Stomach smooth muscle (tissue), 2 donors: ENCODE measurements around the gene PAFAH2.

ENCODE experiments used
- H3K27ac ChIP-seq: one replicate; pipeline ENCODE4 v1.7.0; 2013; ENCODE audit warnings: mild to moderate bottlenecking, low read length, inconsistent platforms
- H3K27me3 ChIP-seq, 2 donors: one replicate each; pipeline ENCODE4 v1.7.0; 2013; ENCODE audit warnings: low read length in 2 of 2; ENCODE audit not compliant: insufficient read depth in 2 of 2, control insufficient read depth in 1 of 2
- H3K36me3 ChIP-seq, 2 donors: one replicate each; pipeline ENCODE4 v1.7.0; 2013; ENCODE audit warnings: low read length in 2 of 2; ENCODE audit not compliant: control insufficient read depth in 2 of 2, insufficient read depth in 2 of 2
- H3K4me1 ChIP-seq: one replicate; pipeline ENCODE4 v1.7.0; 2013; ENCODE audit warnings: low read length; ENCODE audit not compliant: control insufficient read depth, insufficient read depth
- H3K4me3 ChIP-seq, 2 donors: one replicate each; pipeline ENCODE4 v1.7.0; 2013; ENCODE audit warnings: low read length in 2 of 2
- H3K9ac ChIP-seq, 2 donors: one replicate each; pipeline ENCODE4 v1.7.0; 2013; ENCODE audit warnings: low read length in 2 of 2, mild to moderate bottlenecking in 1 of 2
- H3K9me3 ChIP-seq, 2 donors: one replicate each; pipeline ENCODE4 v1.7.0; 2013; ENCODE audit warnings: low read length in 2 of 2; ENCODE audit not compliant: control insufficient read depth in 2 of 2
- donor health status: healthy.
- donor health status: Pancreatic carcinoma.

Gene PAFAH2

GRCh38 chr1:26029864-26030481, 32.1 kb upstream of the PAFAH2 start:
- no peak overlapping the region for H3K4me3 ChIP-seq
- peaks cover 0 to 6% of the 10 kb centered on the region in 2 donors for H3K27me3 ChIP-seq
- H3K9ac ChIP-seq: no peak overlapping the region
- H3K4me1 ChIP-seq: peaks cover 6% of the 10 kb centered on the region
- no peaks in the 10 kb centered on the region for H3K36me3 ChIP-seq
- no peaks in the 10 kb centered on the region for H3K9me3 ChIP-seq
- H3K27ac ChIP-seq: no peak overlapping the region

- Histone ChIP-seq H3K9ac (no peak overlapping the region), H3K9me3 (no peaks in the 10 kb centered on the region), H3K27ac (no peak overlapping the region), H3K36me3 (no peaks in the 10 kb centered on the region), H3K27me3 (peaks cover 0 to 6% of the 10 kb centered on the region in 2 donors), H3K4me3 (no peak overlapping the region), H3K4me1 (no peaks in the 10 kb centered on the region)
Observed at GRCh38 chr1:26029054-26029863, 31.4 kb upstream of the PAFAH2 start.

GRCh38 chr1:26028490-26028980, 30.7 kb upstream of the PAFAH2 start:
- H3K9me3 ChIP-seq: no peaks in the 10 kb centered on the region
- H3K9ac ChIP-seq: no peak overlapping the region
- H3K27me3 ChIP-seq: peaks cover 0 to 4% of the 10 kb centered on the region in 2 donors
- no peak overlapping the region for H3K4me3 ChIP-seq
- no peaks in the 10 kb centered on the region for H3K4me1 ChIP-seq
- H3K36me3 ChIP-seq: no peaks in the 10 kb centered on the region
- H3K27ac ChIP-seq: no peak overlapping the region

- Histone ChIP-seq H3K9me3 (no peaks in the 10 kb centered on the region), H3K4me3 (no peak overlapping the region), H3K27me3 (peaks cover 0 to 4% of the 10 kb centered on the region in 2 donors), H3K27ac (no peak overlapping the region), H3K36me3 (no peaks in the 10 kb centered on the region), H3K4me1 (peaks cover 4% of the 10 kb centered on the region), H3K9ac (no peak overlapping the region)
Observed at GRCh38 chr1:26027716-26028489, 30.0 kb upstream of the PAFAH2 start.

- peaks cover 13% of the 10 kb centered on the region for H3K4me1 ChIP-seq
- H3K9ac ChIP-seq: no peak overlapping the region
- H3K27ac ChIP-seq: no peak overlapping the region
Observed at GRCh38 chr1:26025517-26025916, 27.7 kb upstream of the PAFAH2 start.

GRCh38 chr1:26025060-26025459, 27.2 kb upstream of the PAFAH2 start:
- Histone ChIP-seq H3K4me1 (peaks cover 13% of the 10 kb centered on the region), H3K36me3 (no peaks in the 10 kb centered on the region), H3K4me3 (no peak overlapping the region), H3K27me3 (peaks cover 2 to 3% of the 10 kb centered on the region in 2 donors), H3K9me3 (no peaks in the 10 kb centered on the region), H3K9ac (no peak overlapping the region), H3K27ac (no peak overlapping the region)

More at GRCh38 chr1:26025517-26025916, 27.7 kb upstream of the PAFAH2 start:
- peaks cover 2 to 3% of the 10 kb centered on the region in 2 donors for H3K27me3 ChIP-seq
- H3K9me3 ChIP-seq: no peaks in the 10 kb centered on the region
- H3K36me3 ChIP-seq: no peaks in the 10 kb centered on the region
- no peak overlapping the region for H3K4me3 ChIP-seq

- Histone ChIP-seq H3K4me3 (no peak overlapping the region), H3K4me1 (peaks cover 13% of the 10 kb centered on the region), H3K36me3 (no peaks in the 10 kb centered on the region), H3K9ac (no peak overlapping the region), H3K27ac (no peak overlapping the region), H3K9me3 (no peaks in the 10 kb centered on the region), H3K27me3 (peaks cover 2 to 3% of the 10 kb centered on the region in 2 donors)
Observed at GRCh38 chr1:26023826-26024225, 26.0 kb upstream of the PAFAH2 start.

- H3K27me3 ChIP-seq: peaks cover 0 to 3% of the 10 kb centered on the region in 2 donors
- peaks cover 13% of the 10 kb centered on the region for H3K4me1 ChIP-seq
- H3K9ac ChIP-seq: no peak overlapping the region
- no peak overlapping the region for H3K27ac ChIP-seq
- no peaks in the 10 kb centered on the region for H3K9me3 ChIP-seq
- H3K4me3 ChIP-seq: no peak overlapping the region
- no peaks in the 10 kb centered on the region for H3K36me3 ChIP-seq
Observed at GRCh38 chr1:26023009-26023408, 25.1 kb upstream of the PAFAH2 start.

- Histone ChIP-seq H3K9ac (no peak overlapping the region), H3K9me3 (no peaks in the 10 kb centered on the region), H3K27me3 (peaks cover 0 to 3% of the 10 kb centered on the region in 2 donors), H3K4me3 (no peak overlapping the region), H3K36me3 (no peaks in the 10 kb centered on the region), H3K27ac (no peak overlapping the region), H3K4me1 (peaks cover 13% of the 10 kb centered on the region)
Observed at GRCh38 chr1:26022404-26022779, 24.5 kb upstream of the PAFAH2 start.

- peaks cover 13% of the 10 kb centered on the region for H3K4me1 ChIP-seq
- peak within 1 kb of the TSS; percentile 31 to 47 for H3K4me3 ChIP-seq
- H3K9ac ChIP-seq: no peak within 1 kb of the TSS
- no peaks in the 10 kb centered on the region for H3K36me3 ChIP-seq
- H3K9me3 ChIP-seq: no peaks in the 10 kb centered on the region
- H3K27ac ChIP-seq: no peak within 1 kb of the TSS
- H3K27me3 ChIP-seq: peaks cover 0 to 3% of the 10 kb centered on the region in 2 donors
Observed at GRCh38 chr1:26021647-26022403, 24.0 kb upstream of the PAFAH2 start, which contains the start of gene EXTL1. TSS of gene EXTL1 (plus strand) at chr1:26021775. CDS start at chr1:26022647, 872 bp downstream.
